MM.1S (cell line): ENCODE measurements around the gene RPS6KA2.

ENCODE experiments used
- DNase-seq: peaks from one replicate; pipeline ENCODE4 v3.0.0-alpha.2; 2015
- H2AFZ ChIP-seq: fragments of 300-600 bp; sonication (generic); 2 replicates; pipeline ENCODE4 v1.6.0; 2016; ENCODE audit warnings: antibody characterized with exemption, low read length
- H3F3A ChIP-seq: fragments of 300-600 bp; sonication (generic); 2 replicates; pipeline ENCODE4 v1.6.1; 2016; ENCODE audit warnings: mild to moderate bottlenecking, antibody characterized with exemption, low read length, moderate library complexity, mixed read lengths; ENCODE audit not compliant: insufficient read depth
- H3K27ac ChIP-seq: fragments of 300-600 bp; sonication (generic); 2 replicates; pipeline ENCODE4 v1.5.1; 2016; ENCODE audit warnings: mild to moderate bottlenecking, low read length
- H3K27me3 ChIP-seq: fragments of 300-600 bp; sonication (generic); replicated peaks from 2 replicates; pipeline ENCODE4 v1.6.0; 2016; ENCODE audit warnings: low read length; ENCODE audit not compliant: insufficient read depth
- H3K36me3 ChIP-seq: fragments of 300-600 bp; sonication (generic); replicated peaks from 2 replicates; pipeline ENCODE4 v1.6.1; 2016; ENCODE audit warnings: mild to moderate bottlenecking, low read length, mixed read lengths; ENCODE audit not compliant: insufficient read depth
- H3K4me1 ChIP-seq: fragments of 300-600 bp; sonication (generic); 2 replicates; pipeline ENCODE4 v1.6.1; 2016; ENCODE audit warnings: low read length, mixed read lengths
- H3K4me2 ChIP-seq: fragments of 300-600 bp; sonication (generic); 2 replicates; pipeline ENCODE4 v1.6.0; 2016; ENCODE audit warnings: low read depth, low read length
- H3K4me3 ChIP-seq: fragments of 300-600 bp; sonication (generic); 2 replicates; pipeline ENCODE4 v1.5.1; 2016; ENCODE audit warnings: low read length, mixed read lengths
- H3K79me2 ChIP-seq: fragments of 300-600 bp; sonication (generic); 2 replicates; pipeline ENCODE4 v1.6.1; 2016; ENCODE audit warnings: mixed run types, low read length, mixed read lengths
- H3K9ac ChIP-seq: fragments of 300-600 bp; sonication (generic); 2 replicates; pipeline ENCODE4 v1.6.1; 2016; ENCODE audit warnings: low read length, mixed read lengths
- H3K9me2 ChIP-seq: fragments of 300-600 bp; sonication (generic); replicated peaks from 2 replicates; pipeline ENCODE4 v1.6.1; 2016; ENCODE audit warnings: mild to moderate bottlenecking, low read length, mixed read lengths; ENCODE audit not compliant: insufficient read depth
- H3K9me3 ChIP-seq: fragments of 300-600 bp; sonication (generic); replicated peaks from 2 replicates; pipeline ENCODE4 v1.6.1; 2016; ENCODE audit warnings: mild to moderate bottlenecking, low read length, mixed read lengths; ENCODE audit not compliant: insufficient read depth
- H4K20me1 ChIP-seq: fragments of 300-600 bp; sonication (generic); 2 replicates; pipeline ENCODE4 v1.6.1; 2016; ENCODE audit warnings: mild to moderate bottlenecking, low read length, moderate library complexity, mixed read lengths; ENCODE audit not compliant: insufficient read depth
- EZH2 ChIP-seq: fragments of 300-600 bp; sonication (generic); optimal IDR thresholded peaks from 2 replicates; pipeline ENCODE3; 2017; ENCODE audit warnings: low read depth, mild to moderate bottlenecking, antibody characterized with exemption, low read length, mixed read lengths
- EZH2phosphoT487 ChIP-seq: fragments of 300-600 bp; sonication (generic); IDR thresholded peaks from 2 replicates; pipeline ENCODE4 v1.6.1; 2018; ENCODE audit warnings: antibody characterized with exemption, low read length
- TF ChIP-seq, protein P1 (sequence below): fragments of 300-600 bp; sonication (generic); IDR thresholded peaks from 2 replicates; pipeline ENCODE4 v1.5.1; 2016; ENCODE audit warnings: antibody characterized with exemption, low read length, mixed read lengths

The RPS6KA2 gene

DNA sequence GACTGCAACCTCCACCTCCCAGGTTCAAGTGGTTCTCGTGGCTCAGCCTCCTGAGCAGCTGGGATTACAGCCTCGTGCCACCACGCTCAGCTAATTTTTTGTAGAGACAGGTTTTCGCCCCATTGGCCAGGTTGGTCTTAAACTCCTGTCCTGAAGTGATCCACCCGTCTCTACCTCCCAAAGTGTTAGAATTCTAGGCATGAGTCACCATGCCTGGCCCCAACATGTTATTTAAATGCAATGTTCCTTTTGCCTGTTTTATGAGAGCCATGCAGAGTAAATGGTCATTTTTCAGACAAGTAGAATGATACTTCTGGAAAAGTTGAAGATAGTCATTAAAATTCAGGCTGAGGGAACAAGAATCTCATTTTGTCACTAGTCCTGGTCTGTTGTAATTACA lies 43.8 kb upstream of the RPS6KA2 start:
- H3K4me1 ChIP-seq: no peaks in the 10 kb centered on the region
- no peak overlapping the region for H3K4me3 ChIP-seq
- H3K36me3 ChIP-seq: no peaks in the 10 kb centered on the region
- no peak for DNase-seq
- no peak overlapping the region for H2AFZ ChIP-seq
- H4K20me1 ChIP-seq: no peaks in the 10 kb centered on the region
- no peak overlapping the region for H3K4me2 ChIP-seq
- H3K9me2 ChIP-seq: no peaks in the 10 kb centered on the region
- H3K79me2 ChIP-seq: no peaks in the 10 kb centered on the region
- TF ChIP-seq EZH2phosphoT487 (no peak), EZH2 (no peak)
- TF ChIP-seq, protein P1, sequence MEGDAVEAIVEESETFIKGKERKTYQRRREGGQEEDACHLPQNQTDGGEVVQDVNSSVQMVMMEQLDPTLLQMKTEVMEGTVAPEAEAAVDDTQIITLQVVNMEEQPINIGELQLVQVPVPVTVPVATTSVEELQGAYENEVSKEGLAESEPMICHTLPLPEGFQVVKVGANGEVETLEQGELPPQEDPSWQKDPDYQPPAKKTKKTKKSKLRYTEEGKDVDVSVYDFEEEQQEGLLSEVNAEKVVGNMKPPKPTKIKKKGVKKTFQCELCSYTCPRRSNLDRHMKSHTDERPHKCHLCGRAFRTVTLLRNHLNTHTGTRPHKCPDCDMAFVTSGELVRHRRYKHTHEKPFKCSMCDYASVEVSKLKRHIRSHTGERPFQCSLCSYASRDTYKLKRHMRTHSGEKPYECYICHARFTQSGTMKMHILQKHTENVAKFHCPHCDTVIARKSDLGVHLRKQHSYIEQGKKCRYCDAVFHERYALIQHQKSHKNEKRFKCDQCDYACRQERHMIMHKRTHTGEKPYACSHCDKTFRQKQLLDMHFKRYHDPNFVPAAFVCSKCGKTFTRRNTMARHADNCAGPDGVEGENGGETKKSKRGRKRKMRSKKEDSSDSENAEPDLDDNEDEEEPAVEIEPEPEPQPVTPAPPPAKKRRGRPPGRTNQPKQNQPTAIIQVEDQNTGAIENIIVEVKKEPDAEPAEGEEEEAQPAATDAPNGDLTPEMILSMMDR: no peak
- H3K9ac ChIP-seq: no peak overlapping the region
- H3K27me3 ChIP-seq: no peaks in the 10 kb centered on the region
- H3F3A ChIP-seq: no peaks in the 10 kb centered on the region
- H3K9me3 ChIP-seq: no peaks in the 10 kb centered on the region
- H3K27ac ChIP-seq: no peak overlapping the region

DNA sequence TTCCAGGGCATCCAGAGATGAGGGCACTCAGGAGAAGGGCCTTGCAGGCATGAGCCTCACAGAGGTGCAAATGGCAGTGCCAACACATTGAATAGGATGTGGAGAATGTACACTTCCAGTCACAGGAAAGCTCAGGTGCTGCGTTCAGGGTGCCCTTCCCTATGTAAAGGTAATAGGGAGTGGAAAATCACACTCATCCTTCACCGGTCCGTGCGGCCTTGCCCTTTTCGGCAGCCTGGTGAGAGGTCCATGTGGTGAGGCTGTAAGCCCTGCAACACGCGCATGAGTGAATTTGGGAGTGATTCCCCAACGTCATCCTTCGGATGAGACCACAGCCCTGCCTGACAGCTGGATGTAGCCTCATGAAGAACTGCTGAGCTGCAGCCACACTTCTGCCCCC lies 43.0 kb upstream of the RPS6KA2 start:
- no peak for TF ChIP-seq EZH2
- TF ChIP-seq EZH2phosphoT487: no peak
- TF ChIP-seq, protein P1: no peak
- H4K20me1 ChIP-seq: no peaks in the 10 kb centered on the region
- no peak overlapping the region for H3K9ac ChIP-seq
- H3K4me1 ChIP-seq: no peaks in the 10 kb centered on the region
- H3K27ac ChIP-seq: no peak overlapping the region
- no peaks in the 10 kb centered on the region for H3K36me3 ChIP-seq
- H3F3A ChIP-seq: no peaks in the 10 kb centered on the region
- H3K9me3 ChIP-seq: no peaks in the 10 kb centered on the region
- H2AFZ ChIP-seq: no peak overlapping the region
- no peak overlapping the region for H3K4me2 ChIP-seq
- no peaks in the 10 kb centered on the region for H3K9me2 ChIP-seq
- no peak overlapping the region for H3K4me3 ChIP-seq
- no peaks in the 10 kb centered on the region for H3K79me2 ChIP-seq
- no peak for DNase-seq
- H3K27me3 ChIP-seq: no peaks in the 10 kb centered on the region

DNA sequence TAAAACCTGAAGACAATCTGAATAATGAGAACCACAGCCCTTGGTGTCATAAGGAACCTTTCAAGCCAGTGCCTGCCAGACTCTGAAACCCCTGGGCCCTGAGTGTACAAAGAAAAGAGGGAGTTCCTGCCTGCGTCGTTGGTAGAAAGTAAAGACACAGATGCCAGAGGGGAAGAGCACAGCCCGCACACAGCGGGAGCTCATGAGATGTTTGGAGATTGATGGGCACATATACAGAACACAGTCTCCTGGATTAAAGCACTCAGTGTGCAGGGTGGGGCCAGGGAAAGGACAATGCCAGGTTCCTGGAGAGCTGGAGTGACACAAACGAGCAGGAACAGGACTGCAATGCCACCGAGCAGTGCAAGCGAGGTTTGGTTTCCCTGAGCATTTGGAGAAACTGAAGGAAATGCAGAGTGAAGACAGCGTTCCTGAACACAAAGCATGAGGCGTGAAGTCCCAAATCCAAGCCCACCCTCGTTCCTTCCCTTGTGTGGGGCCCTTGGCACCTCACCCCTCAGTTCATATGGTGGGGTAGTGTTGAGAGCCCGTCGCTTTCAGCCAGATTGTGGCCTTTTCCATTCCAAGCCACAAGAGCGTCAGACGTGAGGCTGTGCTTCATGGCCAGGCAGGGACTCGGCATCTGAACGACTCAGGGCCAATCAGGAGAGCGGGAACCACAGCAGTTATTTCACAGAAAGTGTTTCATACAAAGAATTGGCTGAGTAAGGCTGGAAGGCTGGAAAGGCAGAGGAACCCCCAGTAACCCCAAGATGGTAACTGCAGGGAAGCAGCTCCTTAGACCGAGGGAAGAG lies 41.0 kb upstream of the RPS6KA2 start:
- no peaks in the 10 kb centered on the region for H3K9me3 ChIP-seq
- no peak overlapping the region for H3K27ac ChIP-seq
- H3K9me2 ChIP-seq: no peaks in the 10 kb centered on the region
- H3K4me3 ChIP-seq: no peak overlapping the region
- H3K4me1 ChIP-seq: no peaks in the 10 kb centered on the region
- H3K79me2 ChIP-seq: no peaks in the 10 kb centered on the region
- no peaks in the 10 kb centered on the region for H3K27me3 ChIP-seq
- TF ChIP-seq EZH2 (no peak), EZH2phosphoT487 (no peak)
- TF ChIP-seq, protein P1: no peak
- no peak overlapping the region for H2AFZ ChIP-seq
- no peaks in the 10 kb centered on the region for H3F3A ChIP-seq
- H3K36me3 ChIP-seq: no peaks in the 10 kb centered on the region
- no peak for DNase-seq
- H3K9ac ChIP-seq: no peak overlapping the region
- H3K4me2 ChIP-seq: no peak overlapping the region
- H4K20me1 ChIP-seq: no peaks in the 10 kb centered on the region
